Type B pancreatic cell (in vitro differentiated cells): Measurements from ENCODE around the gene BRAT1. TPM values are rescaled to one million over a fixed set of nuclear protein-coding genes. Genes with fewer than 3 reads are reported as not detected.
A peak's percentile ranks its signal among the peaks of the same experiment; 100 is the strongest.

Source experiments
- DNase-seq: peaks from one replicate; pipeline ENCODE4 v3.0.0; 2021; ENCODE audit warnings: mixed read lengths; ENCODE audit not compliant: unreplicated experiment; ENCODE audit errors: extremely low spot score
- H3K27ac Mint-ChIP-seq: 2 replicates; pipeline ENCODE4 v1.8.0; 2021; ENCODE audit warnings: mild to moderate bottlenecking, mixed read lengths
- H3K27me3 Mint-ChIP-seq: 2 replicates; pipeline ENCODE4 v1.8.0; 2021; ENCODE audit warnings: mixed read lengths
- H3K36me3 Mint-ChIP-seq: 2 replicates; pipeline ENCODE4 v1.8.0; 2021; ENCODE audit warnings: mixed read lengths
- H3K4me1 Mint-ChIP-seq: one replicate; pipeline ENCODE4 v1.8.0; 2021; ENCODE audit warnings: mixed read lengths; ENCODE audit not compliant: unreplicated experiment
- H3K4me3 Mint-ChIP-seq: 2 replicates; pipeline ENCODE4 v1.8.0; 2021; ENCODE audit warnings: mild to moderate bottlenecking, mixed read lengths
- H3K9me3 Mint-ChIP-seq: 2 replicates; pipeline ENCODE4 v1.8.0; 2021; ENCODE audit warnings: mixed read lengths
- CTCF ChIP-seq: fragments of 200-600 bp; sonication (generic); conservative IDR thresholded peaks from 2 replicates; pipeline ENCODE4 v1.5.0; 2021; ENCODE audit warnings: antibody characterized with exemption, mild to moderate bottlenecking
- total RNA-seq: library from RNA; stranded (reverse); gene quantifications from 2 replicates; pipeline ENCODE4 v1.2.1, GENCODE V29; 2021; ENCODE audit warnings: low replicate concordance

Gene BRAT1
- total RNA-seq, 1 donor from 2014 or later, result 40.3 TPM

DNA sequence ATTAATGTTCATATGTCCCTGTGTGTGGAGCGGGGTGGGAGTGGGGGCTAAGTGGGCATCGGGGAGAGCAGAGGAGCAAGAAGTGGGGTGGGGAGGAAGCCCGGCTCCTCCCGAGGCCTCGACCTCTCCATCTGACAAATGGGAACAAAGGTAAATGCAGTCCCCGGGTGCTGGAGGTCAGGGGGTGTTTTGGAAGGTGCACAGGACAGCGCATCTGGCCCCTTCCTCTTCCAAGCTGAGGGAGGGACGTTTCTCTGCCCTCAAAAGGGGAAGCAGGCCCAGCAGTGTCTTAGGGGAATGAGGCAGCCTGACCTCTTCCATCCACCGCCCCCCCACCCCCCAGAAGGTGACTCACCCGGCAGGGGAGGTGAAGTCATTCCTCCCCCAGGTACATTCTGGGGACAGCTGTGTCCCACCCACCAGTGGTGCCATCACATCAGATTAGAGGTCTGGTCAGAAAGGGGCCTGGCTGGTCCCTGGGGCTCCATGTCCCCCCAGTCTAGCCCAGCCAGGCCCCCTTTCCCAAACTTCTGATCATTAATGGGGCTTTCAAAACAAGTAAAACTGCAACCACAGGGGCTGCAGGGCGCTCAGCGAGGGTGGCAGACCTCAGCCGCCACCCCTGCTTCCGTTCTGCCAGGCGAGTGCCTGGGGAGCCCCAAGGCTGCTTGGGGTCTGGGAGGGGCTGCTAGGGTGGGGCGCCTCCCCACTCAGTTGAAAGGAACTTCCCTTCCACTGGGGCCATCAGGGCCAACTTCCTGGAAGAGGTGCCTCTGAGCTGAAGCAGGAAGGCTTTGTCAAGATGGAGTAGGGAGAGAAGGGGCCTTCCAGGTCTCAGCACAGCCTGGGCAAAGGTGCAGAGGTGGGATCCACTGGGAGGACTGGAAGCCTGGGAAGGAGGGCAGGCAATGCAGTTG, 25.0 kb downstream of the BRAT1 start:
- H3K36me3 Mint-ChIP-seq, result no peaks in the 10 kb centered on the region
- H3K27ac Mint-ChIP-seq, result no peak overlapping the region
- DNase-seq, result no peak
- no peak for TF ChIP-seq CTCF
- no peaks in the 10 kb centered on the region for H3K27me3 Mint-ChIP-seq
- H3K4me3 Mint-ChIP-seq, result no peak overlapping the region
- H3K9me3 Mint-ChIP-seq, result no peaks in the 10 kb centered on the region
- peaks cover 5% of the 10 kb centered on the region for H3K4me1 Mint-ChIP-seq

GRCh38 chr7:2529161-2530070, 25.9 kb downstream of the BRAT1 start:
- Mint-ChIP-seq H3K27ac (no peak overlapping the region), H3K36me3 (no peaks in the 10 kb centered on the region), H3K4me1 (peaks cover 5% of the 10 kb centered on the region), H3K9me3 (no peaks in the 10 kb centered on the region), H3K27me3 (no peaks in the 10 kb centered on the region), H3K4me3 (no peak overlapping the region)
- TF ChIP-seq CTCF, result no peak
- DNase-seq, result no peak

GRCh38 chr7:2528481-2529095, 26.7 kb downstream of the BRAT1 start:
- no peak for DNase-seq
- no peak for TF ChIP-seq CTCF
- Mint-ChIP-seq H3K4me1 (peaks cover 5% of the 10 kb centered on the region), H3K9me3 (no peaks in the 10 kb centered on the region), H3K27me3 (no peaks in the 10 kb centered on the region), H3K36me3 (no peaks in the 10 kb centered on the region), H3K27ac (peak overlapping the region; percentile 56), H3K4me3 (no peak overlapping the region)

DNA sequence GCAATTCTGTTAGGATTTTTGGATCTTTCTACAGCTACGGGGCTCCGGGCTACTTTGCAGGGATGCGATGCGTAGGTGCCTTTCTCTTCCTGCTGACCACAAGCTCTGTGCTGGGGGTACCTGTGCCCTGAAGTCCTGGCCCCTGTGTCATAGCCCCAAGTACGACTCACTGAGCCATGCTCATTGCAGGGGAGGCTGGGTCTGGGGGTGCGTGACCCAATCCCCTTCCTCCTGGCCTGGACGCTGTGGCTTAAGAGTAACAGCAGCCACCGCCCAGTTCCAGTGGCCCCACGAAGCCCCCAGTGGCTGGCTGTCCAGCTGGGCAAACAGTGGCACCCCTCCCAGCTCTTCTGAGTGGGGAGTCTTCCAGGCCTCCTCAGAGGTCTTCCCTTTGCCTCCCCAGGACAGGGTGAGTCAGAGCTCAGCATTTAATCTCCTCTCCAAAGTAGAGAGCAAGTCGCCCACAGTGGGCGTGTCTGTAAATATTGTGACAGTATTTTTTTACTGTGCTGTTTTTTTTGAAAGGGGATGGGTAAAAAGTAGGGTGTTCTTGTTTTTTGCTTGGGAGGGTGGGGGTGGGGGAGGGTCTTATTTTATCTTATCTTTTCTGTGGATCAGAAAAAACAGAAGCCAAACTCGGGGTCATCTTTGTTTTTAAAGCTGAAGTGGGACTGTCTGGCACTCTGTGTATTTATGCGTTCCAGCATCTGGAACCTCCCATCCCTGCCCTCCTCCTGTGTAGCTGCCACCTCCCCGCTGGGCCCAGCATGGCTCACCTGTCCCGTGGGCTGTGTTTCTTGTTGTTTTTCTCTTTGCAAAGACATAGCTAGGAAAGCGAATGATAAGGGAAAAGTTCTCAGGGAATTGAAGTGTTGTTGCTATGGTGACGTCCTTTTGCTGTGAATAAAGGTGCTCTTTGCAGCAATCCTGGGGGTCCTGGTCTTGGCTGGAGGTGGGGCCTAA, 27.5 kb downstream of the BRAT1 start:
- H3K36me3 Mint-ChIP-seq, result no peaks in the 10 kb centered on the region
- H3K4me1 Mint-ChIP-seq, result peaks cover 10% of the 10 kb centered on the region
- no peak for DNase-seq
- no peaks in the 10 kb centered on the region for H3K9me3 Mint-ChIP-seq
- H3K27me3 Mint-ChIP-seq, result peaks cover 4% of the 10 kb centered on the region
- no peak for TF ChIP-seq CTCF
- no peak overlapping the region for H3K4me3 Mint-ChIP-seq
- peak overlapping the region; percentile 56 for H3K27ac Mint-ChIP-seq
